NCI-H1048 (cell line): ENCODE measurements around the gene OR8G1.
"Not testable (repeated sequence)": the region's sequence is repeated elsewhere in the genome, so short reads cannot be mapped to it uniquely, and the experiment has no call there.

Source experiments
- DNase-seq: peaks from one replicate; lab custom pipeline; 2025; lab: John Stamatoyannopoulos, UW

OR8G1 gene, protein sequence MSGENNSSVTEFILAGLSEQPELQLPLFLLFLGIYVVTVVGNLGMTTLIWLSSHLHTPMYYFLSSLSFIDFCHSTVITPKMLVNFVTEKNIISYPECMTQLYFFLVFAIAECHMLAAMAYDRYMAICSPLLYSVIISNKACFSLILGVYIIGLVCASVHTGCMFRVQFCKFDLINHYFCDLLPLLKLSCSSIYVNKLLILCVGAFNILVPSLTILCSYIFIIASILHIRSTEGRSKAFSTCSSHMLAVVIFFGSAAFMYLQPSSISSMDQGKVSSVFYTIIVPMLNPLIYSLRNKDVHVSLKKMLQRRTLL

DNA sequence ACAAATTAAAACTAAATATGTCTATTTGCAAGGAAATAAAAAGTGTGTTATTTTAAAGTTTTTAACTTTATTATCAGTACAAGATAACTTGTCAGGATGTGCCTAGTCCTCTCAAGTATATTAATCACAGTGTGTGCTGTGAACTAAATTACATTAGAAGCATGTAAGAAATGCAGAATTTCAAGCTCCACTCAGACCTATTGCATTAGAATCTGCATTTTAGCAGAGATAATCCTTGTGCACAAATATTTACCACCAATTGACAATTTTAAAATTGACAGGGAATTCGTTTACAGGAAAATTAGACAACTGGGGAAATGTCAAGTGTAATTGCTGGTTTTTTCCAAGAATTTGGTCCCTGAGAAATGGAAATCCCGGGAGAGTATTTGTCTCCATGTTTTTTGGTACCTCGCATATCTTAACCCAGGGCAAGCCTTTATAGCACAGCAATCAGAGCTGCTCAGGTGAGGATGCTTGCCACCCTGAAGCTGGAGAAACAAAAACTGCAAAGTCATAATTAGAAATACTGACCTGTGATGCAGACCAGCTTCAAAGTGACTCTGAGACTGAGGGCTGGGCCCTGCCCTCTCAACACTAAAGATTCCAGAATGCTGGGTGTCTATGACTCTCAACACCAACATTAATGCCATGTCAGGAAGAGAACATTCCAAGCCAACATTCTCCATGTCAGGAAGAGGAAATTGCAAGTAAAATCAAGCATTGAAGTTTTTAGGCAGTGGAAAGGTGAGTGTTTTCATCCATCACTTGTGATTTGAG lies at the start of gene OR8G1:
Gene OR8G1 (plus strand): TSS at position 475 of the 777 bp plus-strand sequence. CDS start 8,581 bp downstream, outside the sequence.
- no peak for DNase-seq

DNA sequence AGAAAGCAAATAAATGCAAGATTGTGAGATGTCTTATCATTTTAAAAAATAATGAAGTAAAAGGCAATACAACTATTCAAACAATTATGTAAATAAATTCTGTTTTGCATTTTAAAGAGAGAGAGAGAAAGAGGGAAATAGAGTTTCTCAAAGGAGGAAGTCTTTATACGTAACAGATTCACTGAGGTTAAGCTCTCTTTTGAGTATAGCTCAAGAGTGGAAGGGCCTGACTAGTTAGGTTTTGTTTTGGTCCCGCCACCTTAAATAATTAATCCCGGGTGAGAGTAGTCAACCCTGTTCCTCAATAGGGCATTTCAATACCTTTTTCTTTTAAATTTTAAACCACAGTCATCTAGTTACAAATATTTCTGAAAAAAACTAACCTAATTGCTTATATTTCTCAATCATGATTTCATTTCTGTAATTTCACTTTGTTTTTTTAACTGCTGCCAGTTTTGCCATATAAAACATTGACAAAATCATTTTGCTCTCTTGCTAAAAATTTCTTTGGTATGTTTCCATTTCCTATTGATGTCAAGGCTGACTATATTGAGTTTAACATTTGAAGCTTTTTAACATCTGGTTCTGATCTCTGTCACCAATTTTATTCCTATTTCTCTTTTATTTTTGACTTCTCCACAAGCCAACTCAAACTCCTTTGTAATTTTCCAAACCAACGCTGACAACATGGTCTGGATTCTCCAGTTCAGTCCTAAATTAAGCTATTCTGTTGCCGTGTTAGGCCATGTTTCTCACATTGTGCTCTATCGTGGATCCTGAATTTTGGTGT lies 47.5 kb upstream of the OR8G1 start:
- DNase-seq, result no peak

DNA sequence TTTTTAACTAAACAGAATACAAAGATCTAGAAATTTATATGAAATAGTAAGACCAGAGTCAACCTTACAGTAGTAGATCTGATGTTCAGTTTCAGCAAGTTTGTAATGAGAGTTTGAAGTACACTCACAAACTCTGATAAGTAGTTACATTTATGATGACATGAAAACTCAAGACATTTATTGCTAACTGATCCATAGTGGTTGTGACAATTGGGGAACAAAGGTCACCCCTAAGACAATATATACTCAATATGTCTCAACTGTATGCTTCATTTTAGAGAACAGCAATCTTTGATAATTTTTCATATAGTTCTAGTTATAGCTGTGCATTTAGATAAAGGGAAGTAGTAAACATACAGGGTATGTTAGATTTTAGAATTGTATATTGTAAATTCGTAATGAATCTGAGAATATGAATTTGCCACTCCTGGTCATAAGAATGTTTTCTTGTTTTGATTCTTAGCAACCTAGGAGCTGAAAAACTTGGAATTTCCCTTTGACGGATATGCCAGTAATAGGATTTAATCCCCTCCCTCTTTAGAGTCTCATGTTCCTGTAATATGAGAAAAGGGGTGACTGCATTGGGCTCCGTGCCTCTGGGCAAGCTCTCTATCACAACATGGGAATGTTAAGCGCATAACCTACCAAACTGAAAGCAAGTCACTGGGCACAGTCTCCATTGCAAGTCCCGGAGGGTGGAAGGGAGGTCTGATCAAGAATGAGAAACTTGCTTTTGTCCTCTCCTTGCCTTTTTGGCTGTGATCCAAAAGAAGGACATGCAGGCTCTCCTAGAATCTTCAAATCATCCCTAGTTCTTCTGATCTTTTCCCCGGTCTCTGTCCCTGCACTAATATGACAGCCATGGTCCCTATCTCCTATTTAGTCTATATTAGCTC lies 46.4 kb upstream of the OR8G1 start:
- no peak for DNase-seq

DNA sequence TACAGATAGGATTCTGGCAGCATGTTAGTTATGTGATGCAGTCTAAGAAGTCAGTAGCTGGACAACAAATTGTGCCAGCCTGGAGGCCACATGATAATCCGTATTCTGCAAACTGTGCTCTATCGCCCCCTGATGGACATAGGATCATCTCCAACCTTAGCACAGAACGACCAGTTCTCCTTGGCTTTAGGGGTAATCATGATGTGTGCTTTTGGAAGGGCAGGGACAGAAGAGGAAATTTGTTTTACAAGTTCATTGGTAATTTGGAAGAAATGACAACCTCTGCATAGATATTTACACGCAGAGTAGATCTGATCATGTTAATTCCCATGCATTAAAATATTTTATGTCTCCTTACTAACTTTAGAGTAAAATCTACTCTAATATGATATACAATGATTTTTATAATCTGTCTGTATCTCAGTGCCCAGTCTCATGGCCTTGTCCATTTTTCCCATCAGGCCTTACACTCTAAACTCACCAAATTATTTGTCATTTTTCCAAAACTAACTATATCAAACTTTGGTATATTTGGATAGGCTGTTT lies 45.6 kb upstream of the OR8G1 start:
- DNase-seq, result no peak

DNA sequence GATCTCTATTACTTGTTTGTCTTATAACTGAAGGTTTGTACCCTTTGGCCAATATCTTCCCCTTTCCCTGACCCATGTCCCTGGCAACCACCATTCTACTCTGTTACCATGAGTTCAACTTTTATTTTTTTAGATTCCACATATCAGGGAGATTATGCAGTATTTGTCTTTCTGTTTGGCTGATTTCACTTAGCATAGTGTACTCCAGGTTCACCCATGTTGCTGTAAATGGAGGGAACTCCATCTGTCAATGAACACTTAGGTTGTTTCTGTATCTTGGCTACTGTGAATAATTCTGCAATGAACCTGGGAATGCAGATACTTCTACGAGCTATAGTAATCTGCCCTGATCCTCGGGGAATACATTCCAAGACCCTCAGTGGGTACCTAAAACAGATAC lies 42.9 kb upstream of the OR8G1 start:
- DNase-seq, result no peak

DNA sequence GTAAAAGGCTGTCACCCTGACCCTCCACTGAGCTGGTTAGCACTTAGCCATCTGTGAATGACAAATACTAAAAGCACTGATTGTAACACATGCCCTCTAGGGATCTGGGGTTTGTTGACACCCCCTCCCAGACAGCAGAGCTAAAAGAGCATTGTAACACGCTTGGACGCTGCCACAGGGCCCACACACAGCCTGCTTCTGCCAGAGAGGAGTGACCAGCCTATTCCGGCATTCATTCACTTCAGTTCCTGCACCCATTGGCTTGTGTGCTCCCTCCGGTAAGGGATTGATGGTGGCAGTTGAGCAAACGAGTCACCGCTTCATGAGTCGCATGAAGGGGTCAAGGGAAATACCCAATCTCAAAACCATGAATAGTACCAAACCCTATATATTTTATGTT lies 42.0 kb upstream of the OR8G1 start:
- DNase-seq, result no peak

DNA sequence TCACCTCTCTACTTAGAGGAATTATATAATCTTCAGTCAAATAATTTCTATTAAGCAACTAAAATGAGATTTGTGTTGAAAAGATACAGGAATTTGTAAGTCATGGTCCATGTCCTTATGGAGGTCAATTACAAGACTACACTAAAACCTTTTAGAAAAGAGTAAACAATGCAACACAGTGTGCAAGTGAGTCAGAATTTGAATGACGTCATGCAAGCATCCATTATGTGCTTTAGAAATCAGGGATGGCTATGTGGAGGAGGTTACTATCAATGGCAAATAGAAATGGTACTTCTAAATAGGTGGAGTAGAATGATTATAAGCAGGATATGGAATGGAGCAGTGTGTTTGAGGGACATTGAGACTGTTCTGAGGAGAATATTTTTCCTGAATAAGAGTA lies 41.2 kb upstream of the OR8G1 start:
- no peak for DNase-seq

DNA sequence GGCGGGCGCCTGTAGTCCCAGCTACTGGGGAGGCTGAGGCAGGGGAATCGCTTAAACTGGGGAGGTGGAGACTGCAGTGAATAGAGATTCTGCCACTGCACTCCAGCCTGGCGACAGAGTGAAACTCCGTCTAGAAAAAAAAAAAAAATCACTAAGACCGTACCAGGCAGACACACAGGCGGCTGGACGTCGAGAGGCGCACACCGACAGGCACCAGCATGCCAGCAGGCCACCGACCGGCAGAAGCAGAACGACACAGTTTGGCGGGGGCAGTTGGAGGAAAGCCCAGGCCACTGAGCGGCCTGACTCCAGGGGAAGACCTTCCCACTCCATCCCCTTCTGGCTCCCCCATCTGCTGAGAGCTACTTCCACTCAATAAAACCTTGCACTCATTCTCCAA lies 40.2 kb upstream of the OR8G1 start:
- no peak for DNase-seq

DNA sequence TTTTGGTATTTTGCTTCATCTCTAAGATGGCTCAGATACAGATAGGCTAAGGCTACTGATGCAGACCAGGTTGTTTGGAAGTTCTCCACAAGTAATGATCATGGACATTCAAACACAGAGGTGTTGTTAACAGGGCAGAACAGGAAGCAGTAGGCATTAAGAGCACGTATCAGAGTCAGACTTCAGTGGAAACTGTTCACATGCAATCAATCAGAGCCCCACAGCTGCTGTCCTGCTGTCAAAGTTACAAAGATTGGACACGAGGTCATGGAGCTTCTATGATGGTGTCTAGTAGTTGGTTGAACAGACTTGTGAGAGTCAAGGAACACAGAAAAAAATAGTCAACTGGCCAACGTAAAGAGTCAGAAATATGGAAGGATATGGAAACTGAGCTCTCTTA lies 37.9 kb upstream of the OR8G1 start:
- no peak for DNase-seq

DNA sequence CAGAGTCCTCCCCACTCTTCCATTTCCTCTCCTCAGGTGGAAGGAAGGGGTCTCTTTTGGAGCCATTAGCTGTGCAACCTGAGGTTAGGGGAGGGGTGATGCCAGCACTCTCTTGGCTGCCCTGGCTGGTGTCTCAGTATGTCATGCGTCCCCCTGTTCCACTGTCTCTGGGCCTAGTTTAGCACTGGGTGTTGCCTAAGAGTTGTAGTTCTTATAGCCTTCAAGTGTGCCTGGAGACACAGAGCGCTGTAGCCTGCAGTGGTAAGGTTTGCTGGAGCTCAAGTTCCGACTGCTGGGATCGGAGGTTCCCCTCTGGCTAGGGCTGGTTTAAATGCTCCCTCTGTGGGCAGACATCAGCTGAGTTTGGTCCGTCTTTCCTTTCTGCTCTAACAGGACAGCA lies 36.9 kb upstream of the OR8G1 start:
- DNase-seq, result no peak

DNA sequence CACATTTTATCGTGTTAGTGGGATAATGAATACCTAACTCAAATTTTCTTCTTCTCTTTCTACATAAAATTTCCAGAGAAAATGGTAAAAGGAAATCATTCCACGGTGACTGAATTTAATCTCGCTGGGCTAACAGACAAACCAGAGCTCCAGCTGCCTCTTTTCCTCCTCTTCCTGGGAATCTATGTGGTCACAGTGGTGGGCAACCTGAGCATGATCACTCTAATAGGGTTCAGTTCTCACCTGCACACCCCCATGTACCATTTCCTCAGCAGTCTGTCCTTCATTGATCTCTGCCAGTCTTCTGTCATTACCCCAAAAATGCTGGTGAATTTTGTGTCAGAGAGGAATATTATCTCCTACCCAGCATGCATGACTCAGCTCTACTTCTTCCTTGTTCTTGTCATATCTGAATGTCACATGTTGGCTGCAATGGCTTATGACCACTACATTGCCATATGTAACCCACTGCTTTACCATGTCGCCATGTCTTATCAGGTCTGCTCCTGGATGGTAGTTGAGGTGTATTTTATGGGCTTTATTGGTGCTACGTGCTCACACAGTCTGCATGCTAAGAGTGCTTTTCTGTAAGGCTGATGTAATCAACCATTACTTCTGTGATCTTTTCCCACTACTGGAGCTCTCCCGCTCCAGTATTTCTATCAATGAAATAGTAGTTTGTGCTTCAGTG lies 33.6 kb upstream of the OR8G1 start:
- DNase-seq, result no peak

DNA sequence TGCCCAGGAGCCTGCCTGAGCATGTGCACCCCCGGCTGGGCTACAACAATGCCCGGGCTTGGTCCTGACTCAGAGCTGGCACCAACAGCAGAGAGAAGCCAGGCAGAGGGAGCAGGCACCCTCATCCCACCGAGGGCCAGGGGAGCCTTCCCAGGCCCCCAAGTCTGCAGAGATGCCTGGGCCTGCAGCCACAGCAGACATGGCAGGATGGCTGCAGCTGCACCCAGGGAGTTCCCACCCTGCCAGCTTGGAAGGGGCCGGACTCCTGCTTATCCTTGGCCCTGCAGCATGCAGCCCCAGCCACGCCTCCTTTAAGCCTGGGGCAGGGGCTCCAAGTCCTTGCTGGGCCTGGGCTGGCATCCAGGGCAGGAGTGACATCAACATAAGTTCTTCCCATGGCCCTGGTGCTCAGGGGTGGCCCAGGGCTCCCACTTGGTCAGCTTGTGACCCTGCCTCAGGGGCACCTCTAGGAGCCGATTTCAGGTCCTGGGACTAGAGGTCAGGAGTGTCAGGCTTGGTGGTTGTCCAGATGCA lies 31.0 kb upstream of the OR8G1 start:
- no peak for DNase-seq

DNA sequence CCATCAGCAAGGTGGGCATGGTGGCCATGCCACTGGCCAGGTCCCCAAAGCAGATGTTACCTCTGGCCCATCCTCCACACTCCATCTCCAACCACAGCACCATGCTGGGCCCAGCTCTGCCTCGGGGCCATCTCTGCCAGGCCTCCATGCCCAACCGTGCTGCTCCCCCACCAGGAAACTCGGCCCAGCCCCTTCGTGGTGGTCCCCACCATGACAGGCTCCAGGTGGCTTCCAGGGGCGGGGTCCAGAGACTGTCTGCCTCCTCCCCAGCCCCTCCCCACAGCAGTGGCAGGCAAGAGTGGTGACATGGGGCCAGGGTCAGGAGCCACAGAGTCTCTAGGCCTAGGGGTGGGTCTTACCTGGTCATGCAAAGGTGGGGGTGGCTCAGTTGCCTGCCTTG lies 30.5 kb upstream of the OR8G1 start:
- no peak for DNase-seq

DNA sequence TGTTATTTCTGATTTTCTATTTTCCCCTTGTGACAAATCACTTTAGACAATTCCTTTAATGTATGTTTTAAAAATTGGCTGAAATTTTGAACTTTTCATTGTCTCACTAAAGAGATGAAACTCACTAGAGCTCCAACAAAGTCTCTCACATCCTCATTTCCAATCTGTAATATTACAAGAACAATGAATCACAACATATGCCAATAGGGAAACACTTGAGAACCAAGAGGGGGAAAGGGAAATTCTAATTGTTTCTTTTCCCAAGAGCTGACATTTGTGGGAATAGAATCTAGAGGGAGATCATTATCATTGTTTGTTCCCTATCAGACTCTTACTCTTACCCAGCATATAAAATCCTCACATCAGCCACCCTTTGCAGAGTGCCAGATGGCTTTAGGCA lies 29.6 kb upstream of the OR8G1 start:
- no peak for DNase-seq

DNA sequence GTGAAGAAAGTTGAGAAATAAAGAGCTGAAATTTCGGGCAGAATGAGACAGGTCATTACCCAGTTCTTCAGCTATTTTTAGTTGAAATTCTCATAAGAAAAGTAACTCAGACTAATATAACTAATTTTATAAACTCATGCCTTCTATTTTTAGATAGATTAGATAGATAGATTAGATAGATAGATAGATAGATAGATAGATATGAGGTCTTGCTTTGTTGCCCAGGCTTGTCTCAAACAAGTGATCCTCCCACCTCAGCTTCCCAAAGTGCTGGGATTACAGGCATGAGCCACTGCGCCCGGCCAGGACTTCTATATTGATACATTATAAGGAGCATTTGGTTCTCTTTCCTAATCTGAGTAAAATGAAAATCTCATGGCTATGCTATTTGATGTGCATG lies 26.9 kb upstream of the OR8G1 start:
- no peak for DNase-seq

DNA sequence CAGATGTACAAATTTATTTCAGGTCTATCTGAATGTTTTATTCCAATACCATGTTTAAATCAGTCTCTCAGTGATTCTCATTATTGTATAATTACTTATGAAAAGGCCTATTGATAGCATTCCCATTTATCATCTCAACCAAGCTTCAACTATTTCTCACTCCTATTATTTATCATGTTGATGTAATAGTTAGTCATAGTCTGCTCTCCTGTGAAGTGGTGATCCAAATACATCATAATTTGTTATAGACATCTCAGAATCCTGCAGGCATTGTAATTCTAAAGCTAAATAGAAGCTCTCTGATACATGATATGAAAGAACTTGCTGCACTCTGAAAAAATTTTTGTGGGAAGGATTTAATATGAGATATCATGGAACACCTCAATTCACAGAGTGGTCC lies 21.8 kb upstream of the OR8G1 start:
- DNase-seq, result no peak

DNA sequence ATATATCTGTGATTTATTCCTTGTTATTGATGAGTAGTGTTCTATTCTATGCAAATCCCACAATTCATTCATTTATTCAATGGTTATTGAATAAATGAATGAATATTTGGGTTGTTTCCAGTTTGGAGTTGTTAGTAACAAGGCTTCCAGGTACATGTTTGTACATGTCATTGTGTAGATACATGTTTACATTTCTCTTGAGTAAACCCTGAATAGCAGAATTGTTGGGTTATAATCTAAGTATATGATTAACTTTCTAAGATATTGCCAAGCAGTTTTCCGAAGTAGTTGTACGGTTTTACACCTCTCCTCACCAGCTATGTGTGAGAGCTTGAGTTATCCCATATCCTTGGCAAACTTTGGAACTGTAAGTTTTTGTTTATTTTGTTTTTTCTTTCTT lies 18.5 kb upstream of the OR8G1 start:
- no peak for DNase-seq

DNA sequence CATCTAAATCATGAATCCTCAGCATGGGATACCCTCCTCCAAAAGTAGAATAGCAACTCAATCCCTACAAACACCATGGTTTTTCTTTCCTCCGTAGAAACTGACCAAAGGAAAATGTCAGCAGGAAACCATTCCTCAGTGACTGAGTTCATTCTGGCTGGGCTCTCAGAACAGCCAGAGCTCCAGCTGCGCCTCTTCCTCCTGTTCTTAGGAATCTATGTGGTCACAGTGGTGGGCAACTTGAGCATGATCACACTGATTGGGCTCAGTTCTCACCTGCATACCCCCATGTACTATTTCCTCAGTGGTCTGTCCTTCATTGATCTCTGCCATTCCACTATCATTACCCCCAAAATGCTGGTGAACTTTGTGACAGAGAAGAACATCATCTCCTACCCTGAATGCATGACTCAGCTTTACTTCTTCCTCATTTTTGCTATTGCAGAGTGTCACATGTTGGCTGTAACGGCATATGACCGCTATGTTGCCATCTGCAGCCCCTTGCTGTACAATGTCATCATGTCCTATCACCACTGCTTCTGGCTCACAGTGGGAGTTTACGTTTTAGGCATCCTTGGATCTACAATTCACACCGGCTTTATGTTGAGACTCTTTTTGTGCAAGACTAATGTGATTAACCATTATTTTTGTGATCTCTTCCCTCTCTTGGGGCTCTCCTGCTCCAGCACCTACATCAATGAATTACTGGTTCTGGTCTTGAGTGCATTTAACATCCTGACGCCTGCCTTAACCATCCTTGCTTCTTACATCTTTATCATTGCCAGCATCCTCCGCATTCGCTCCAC lies 16.1 kb upstream of the OR8G1 start:
- not testable (repeated sequence) for DNase-seq

DNA sequence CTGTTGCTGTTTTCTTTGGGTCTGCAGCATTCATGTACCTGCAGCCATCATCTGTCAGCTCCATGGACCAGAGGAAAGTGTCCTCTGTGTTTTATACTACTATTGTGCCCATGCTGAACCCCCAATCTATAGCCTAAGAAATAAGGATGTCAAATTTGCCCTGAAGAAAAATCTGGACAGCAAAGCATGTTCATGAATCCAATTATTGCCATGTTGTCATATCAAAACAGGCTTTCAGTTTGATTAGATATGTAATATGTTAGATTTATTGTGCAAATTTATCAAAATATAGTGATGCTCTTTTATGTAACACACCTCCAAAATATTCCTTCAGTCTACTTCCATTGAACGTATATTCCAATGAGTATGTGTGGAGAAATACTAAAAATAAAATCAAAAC lies 15.4 kb upstream of the OR8G1 start:
- DNase-seq, result no peak

DNA sequence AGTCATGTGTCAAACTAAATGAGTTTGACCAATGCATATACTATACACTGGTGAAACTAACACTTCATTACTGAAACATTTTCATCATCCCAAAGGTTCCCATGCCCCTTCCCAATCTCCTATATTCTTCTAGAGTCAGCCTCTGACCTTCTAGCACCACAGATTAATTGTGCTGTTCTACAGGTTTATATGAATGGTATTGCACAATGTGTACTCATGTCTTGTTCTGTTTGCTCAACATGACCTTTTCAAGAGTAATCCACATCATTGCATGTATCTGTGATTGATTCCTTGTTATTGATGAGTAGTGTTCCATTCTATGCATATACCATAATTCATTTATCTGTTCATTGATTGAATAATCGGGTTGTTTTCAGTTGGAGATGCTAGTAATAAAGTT lies 7.5 kb upstream of the OR8G1 start:
- no peak for DNase-seq
